Neuronal stem cell (in vitro differentiated cells): Measurements from ENCODE around the gene PIAS1.

Source experiments
- DNase-seq: peaks from one replicate; pipeline ENCODE4 v3.0.0-alpha.2; 2013; ENCODE audit warnings: low spot score
- H2AFZ ChIP-seq: one replicate; pipeline ENCODE4 v1.6.1; 2013; ENCODE audit warnings: mild to moderate bottlenecking, low read length, inconsistent platforms
- H2AK5ac ChIP-seq: 2 replicates; pipeline ENCODE4 v1.6.1; 2013; ENCODE audit warnings: low read depth, mild to moderate bottlenecking, inconsistent platforms, low read length, moderate library complexity, mixed read lengths
- H2BK120ac ChIP-seq: 2 replicates; pipeline ENCODE4 v1.6.1; 2013; ENCODE audit warnings: low read depth, mild to moderate bottlenecking, inconsistent platforms, low read length, moderate library complexity, mixed read lengths
- H2BK12ac ChIP-seq: one replicate; pipeline ENCODE4 v1.6.1; 2013; ENCODE audit warnings: low read length, inconsistent platforms
- H2BK15ac ChIP-seq: 2 replicates; pipeline ENCODE4 v1.6.1; 2013; ENCODE audit warnings: mild to moderate bottlenecking, low read length, inconsistent platforms, mixed read lengths
- H2BK5ac ChIP-seq: one replicate; pipeline ENCODE4 v1.6.1; 2013; ENCODE audit warnings: inconsistent platforms, mild to moderate bottlenecking, low read length, moderate library complexity
- H3K14ac ChIP-seq: one replicate; pipeline ENCODE4 v1.6.1; 2013; ENCODE audit warnings: low read length, inconsistent platforms
- H3K18ac ChIP-seq: 2 replicates; pipeline ENCODE4 v1.6.1; 2013; ENCODE audit warnings: low read length, inconsistent platforms
- H3K23ac ChIP-seq: 2 replicates; pipeline ENCODE4 v1.6.1; 2013; ENCODE audit warnings: low read depth, mild to moderate bottlenecking, mixed read lengths, low read length, inconsistent platforms; ENCODE audit not compliant: poor library complexity
- H3K27ac ChIP-seq: replicated peaks from 3 replicates; pipeline ENCODE4 v1.5.1; 2013; ENCODE audit warnings: low read length, inconsistent platforms
- H3K27me3 ChIP-seq, 3 experiments: 2 replicates each; pipeline ENCODE4 v1.6.1; 2013; ENCODE audit warnings: low read length in 3 of 3, mild to moderate bottlenecking in 2 of 3, inconsistent platforms in 1 of 3, low read depth in 1 of 3, mixed read lengths in 1 of 3, moderate library complexity in 1 of 3; ENCODE audit not compliant: control insufficient read depth in 3 of 3, insufficient read depth in 3 of 3
- H3K36me3 ChIP-seq, 2 donors: replicated peaks in 1 of 2; 2 replicates each; pipeline ENCODE4 v1.6.1; 2013; ENCODE audit warnings: low read length in 2 of 2; ENCODE audit not compliant: control insufficient read depth in 2 of 2, insufficient read depth in 2 of 2
- H3K4ac ChIP-seq: 2 replicates; pipeline ENCODE4 v1.6.1; 2013; ENCODE audit warnings: inconsistent platforms, mild to moderate bottlenecking, low read length, moderate library complexity
- H3K4me1 ChIP-seq, 2 donors: 1 replicate in 1 of 2; 2 replicates in 1 of 2; pipeline ENCODE4 v1.6.1; 2013; ENCODE audit warnings: low read length in 2 of 2, low read depth in 1 of 2; ENCODE audit not compliant: control insufficient read depth in 2 of 2, insufficient read depth in 1 of 2
- H3K4me2 ChIP-seq: one replicate; pipeline ENCODE4 v1.6.1; 2013; ENCODE audit warnings: mild to moderate bottlenecking, low read length, inconsistent platforms; ENCODE audit not compliant: insufficient read depth, poor library complexity, severe bottlenecking
- H3K4me3 ChIP-seq, 2 donors: 2 replicates each; pipeline ENCODE4 v1.5.1; 2013; ENCODE audit warnings: low read length in 2 of 2, mild to moderate bottlenecking in 2 of 2, inconsistent platforms in 1 of 2, moderate library complexity in 1 of 2
- H3K79me1 ChIP-seq: one replicate; pipeline ENCODE4 v1.6.1; 2013; ENCODE audit warnings: low read depth, mild to moderate bottlenecking, inconsistent platforms, low read length, moderate library complexity
- H3K9ac ChIP-seq: one replicate; pipeline ENCODE4 v1.6.1; 2013; ENCODE audit warnings: mild to moderate bottlenecking, low read depth, low read length, inconsistent platforms; ENCODE audit not compliant: poor library complexity
- H3K9me3 ChIP-seq, 2 donors: replicated peaks in 1 of 2; 2 replicates each; pipeline versions ENCODE3 to v1.6.1; 2013; ENCODE audit warnings: low read length in 2 of 2, mild to moderate bottlenecking in 2 of 2, inconsistent platforms in 1 of 2, low read depth in 1 of 2, mixed read lengths in 1 of 2, moderate library complexity in 1 of 2; ENCODE audit not compliant: control insufficient read depth in 2 of 2, insufficient read depth in 1 of 2
- H4K8ac ChIP-seq: one replicate; pipeline ENCODE4 v1.6.1; 2013; ENCODE audit warnings: low read depth, mild to moderate bottlenecking, inconsistent platforms, low read length, moderate library complexity
- H4K91ac ChIP-seq: one replicate; pipeline ENCODE4 v1.6.1; 2013; ENCODE audit warnings: low read length, low read depth, mild to moderate bottlenecking, inconsistent platforms; ENCODE audit not compliant: poor library complexity
- WGBS, 2 donors: extraction: QIAGEN DNeasy Blood & Tissue Kit; methylation state at CpG; one replicate each; pipeline ENCODE4 v1.1.7; 2013; ENCODE audit warnings: missing lambda C conversion rate in 2 of 2, mixed read lengths in 1 of 2; ENCODE audit not compliant: insufficient read length in 2 of 2, insufficient replicate concordance in 1 of 2; ENCODE audit errors: extremely low coverage in 2 of 2; 5-methylcytosine and 5-hydroxymethylcytosine counted together

PIAS1 gene

GRCh38 chr15:68150187-68150586 lies 96.1 kb downstream of the PIAS1 start:
- H3K14ac ChIP-seq: no peak overlapping the region
- H3K4me3 ChIP-seq: no peak overlapping the region
- no peak overlapping the region for H3K18ac ChIP-seq
- no peak overlapping the region for H2BK12ac ChIP-seq
- H4K8ac ChIP-seq: no peak overlapping the region
- peaks cover 1 to 69% of the 10 kb centered on the region in 2 donors for H3K36me3 ChIP-seq
- no peak overlapping the region for H3K9ac ChIP-seq
- H2AK5ac ChIP-seq: no peak overlapping the region
- no peak overlapping the region for H2BK120ac ChIP-seq
- no peaks in the 10 kb centered on the region for H3K4me1 ChIP-seq
- H4K91ac ChIP-seq: no peak overlapping the region
- no peaks in the 10 kb centered on the region for H3K9me3 ChIP-seq
- H3K4me2 ChIP-seq: no peak overlapping the region
- H3K27ac ChIP-seq: no peak overlapping the region
- H2BK15ac ChIP-seq: no peak overlapping the region
- no peak overlapping the region for H2BK5ac ChIP-seq
- no peaks in the 10 kb centered on the region for H3K79me1 ChIP-seq
- no CpG with 5 or more reads among the region's 1 CpG for WGBS, 2 donors
- H3K4ac ChIP-seq: no peak overlapping the region
- H2AFZ ChIP-seq: no peak overlapping the region
- DNase-seq: no peak
- H3K23ac ChIP-seq: no peak overlapping the region
- no peaks in the 10 kb centered on the region for H3K27me3 ChIP-seq

DNA sequence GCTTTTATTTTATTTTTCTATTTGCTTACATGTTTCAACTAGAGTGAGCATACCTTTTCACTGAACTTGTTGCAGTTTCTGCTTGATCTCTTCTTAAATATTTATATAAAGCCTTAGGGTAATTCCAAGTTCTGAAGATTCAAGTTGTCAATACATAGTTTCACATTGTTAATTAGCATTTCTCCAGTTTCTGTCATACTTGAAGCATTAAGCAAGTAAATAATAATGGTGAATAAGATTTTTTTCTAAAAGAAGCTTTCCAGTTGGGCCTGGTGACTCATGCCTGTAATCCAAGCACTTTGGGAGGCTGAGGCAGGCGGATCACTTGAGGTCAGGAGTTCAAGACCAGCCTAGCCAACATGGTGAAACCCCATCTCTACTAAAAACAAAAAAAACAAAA lies 97.2 kb downstream of the PIAS1 start:
- no peaks in the 10 kb centered on the region for H3K27me3 ChIP-seq
- no peak overlapping the region for H3K4me3 ChIP-seq

GRCh38 chr15:68152342-68152741 lies 98.2 kb downstream of the PIAS1 start:
- Histone ChIP-seq H2AFZ (no peak overlapping the region), H4K8ac (no peak overlapping the region)
- WGBS, 2 donors: no CpG with 5 or more reads among the region's 2 CpGs

More for the DNA sequence above, 97.2 kb downstream of the PIAS1 start:
- H3K9ac ChIP-seq: no peak overlapping the region
- no peak overlapping the region for H2AK5ac ChIP-seq
- H4K91ac ChIP-seq: no peak overlapping the region
- no peak overlapping the region for H3K4me2 ChIP-seq
- no peak overlapping the region for H4K8ac ChIP-seq
- H3K4me1 ChIP-seq: no peaks in the 10 kb centered on the region
- no peaks in the 10 kb centered on the region for H3K9me3 ChIP-seq
- WGBS, 2 donors: no CpG with 5 or more reads among the region's 1 CpG
- no peak overlapping the region for H2BK120ac ChIP-seq
- no peak overlapping the region for H3K14ac ChIP-seq
- H2AFZ ChIP-seq: no peak overlapping the region
- no peak overlapping the region for H2BK15ac ChIP-seq
- H3K4ac ChIP-seq: no peak overlapping the region
- DNase-seq: no peak
- H3K27ac ChIP-seq: no peak overlapping the region
- no peak overlapping the region for H2BK5ac ChIP-seq
- H2BK12ac ChIP-seq: no peak overlapping the region
- H3K18ac ChIP-seq: no peak overlapping the region
- peaks cover 4 to 69% of the 10 kb centered on the region in 2 donors for H3K36me3 ChIP-seq
- H3K79me1 ChIP-seq: no peaks in the 10 kb centered on the region
- no peak overlapping the region for H3K23ac ChIP-seq

DNA sequence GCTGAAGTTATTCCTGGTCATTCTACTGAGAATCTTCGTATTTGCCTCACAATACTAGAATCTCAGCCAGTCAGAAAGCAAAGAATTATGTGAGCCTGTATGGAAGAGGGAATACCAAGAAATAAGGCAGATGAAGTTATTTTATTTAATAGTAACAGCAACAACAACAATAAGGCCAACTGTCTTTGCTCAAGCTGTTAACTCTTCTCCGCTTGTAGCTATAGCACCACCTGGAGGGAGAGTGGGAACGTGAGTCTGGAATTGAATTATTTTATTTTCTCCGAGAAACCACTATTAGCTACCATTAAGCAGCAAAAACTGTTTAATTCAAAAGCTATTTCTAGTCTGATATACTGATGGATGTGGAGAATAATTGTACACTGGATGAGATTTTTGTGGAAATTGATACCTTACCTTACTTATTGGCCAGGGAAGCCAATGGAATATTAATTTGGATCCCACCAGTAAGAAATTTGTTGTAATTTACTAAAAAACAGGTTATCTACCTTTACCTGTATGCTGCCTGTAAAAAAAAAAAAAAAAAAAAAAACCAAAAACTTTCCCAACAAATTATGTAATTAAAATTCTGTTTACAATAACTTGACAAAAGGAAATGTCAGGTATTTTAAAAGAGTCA lies 100.9 kb downstream of the PIAS1 start:
- Histone ChIP-seq H2BK15ac (no peak overlapping the region), H3K23ac (no peak overlapping the region), H3K9me3 (no peaks in the 10 kb centered on the region), H3K4me3 (no peak overlapping the region), H2BK120ac (no peak overlapping the region), H3K4me2 (no peak overlapping the region), H3K79me1 (no peaks in the 10 kb centered on the region), H2AK5ac (no peak overlapping the region), H4K91ac (no peak overlapping the region), H3K27me3 (no peaks in the 10 kb centered on the region), H4K8ac (no peak overlapping the region), H3K4ac (no peak overlapping the region), H3K27ac (no peak overlapping the region), H2AFZ (no peak overlapping the region), H2BK12ac (no peak overlapping the region), H3K4me1 (no peaks in the 10 kb centered on the region), H3K36me3 (peaks cover 11 to 74% of the 10 kb centered on the region in 2 donors), H3K9ac (no peak overlapping the region), H2BK5ac (no peak overlapping the region), H3K14ac (no peak overlapping the region), H3K18ac (no peak overlapping the region)
- no CpG with 5 or more reads among the region's 4 CpGs for WGBS, 2 donors
- peak; percentile 35 for DNase-seq

More at GRCh38 chr15:68152342-68152741, 98.2 kb downstream of the PIAS1 start:
- H3K79me1 ChIP-seq: no peaks in the 10 kb centered on the region
- no peak overlapping the region for H3K4ac ChIP-seq
- no peaks in the 10 kb centered on the region for H3K9me3 ChIP-seq
- no peaks in the 10 kb centered on the region for H3K4me1 ChIP-seq
- no peak overlapping the region for H3K4me3 ChIP-seq
- no peak overlapping the region for H3K27ac ChIP-seq
- H3K23ac ChIP-seq: no peak overlapping the region
- no peak overlapping the region for H3K9ac ChIP-seq
- H2AK5ac ChIP-seq: no peak overlapping the region
- no peak overlapping the region for H3K18ac ChIP-seq
- H4K91ac ChIP-seq: no peak overlapping the region
- H3K27me3 ChIP-seq: no peaks in the 10 kb centered on the region
- H2BK120ac ChIP-seq: no peak overlapping the region
- peaks cover 6 to 65% of the 10 kb centered on the region in 2 donors for H3K36me3 ChIP-seq
- no peak overlapping the region for H3K14ac ChIP-seq
- no peak overlapping the region for H3K4me2 ChIP-seq
- no peak overlapping the region for H2BK15ac ChIP-seq
- no peak for DNase-seq
- no peak overlapping the region for H2BK5ac ChIP-seq
- no peak overlapping the region for H2BK12ac ChIP-seq
